Measurements from ENCODE around the gene PEX16.

DNA sequence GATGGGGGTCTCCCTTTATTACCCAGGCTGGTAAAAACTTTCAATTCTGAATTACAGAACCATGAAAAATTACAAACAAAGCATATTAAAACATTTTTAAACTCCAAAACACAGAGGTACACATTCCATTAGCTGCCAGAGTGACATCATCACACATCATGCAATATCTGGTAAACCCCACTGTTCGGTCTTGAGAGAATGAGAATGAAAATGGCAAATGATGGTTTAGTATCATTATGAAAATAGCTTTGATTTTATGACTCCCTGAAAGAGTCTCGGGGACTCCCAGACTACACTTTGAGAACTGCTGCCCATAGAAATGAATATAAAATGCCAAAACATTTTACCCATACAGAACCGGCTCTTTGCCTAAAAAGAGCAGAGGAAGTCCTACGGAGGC lies 23.6 kb upstream of the PEX16 start:
- TF ChIP-seq CREB3L1 (IDR thresholded peaks at IDR 0.05; ENCODE audit: borderline replicate concordance, low read depth) = no peak
- TF ChIP-seq POLR2A (conservative IDR thresholded peaks at IDR 0.05) = no peak
- no peak for TF ChIP-seq THRAP3 (IDR thresholded peaks at IDR 0.05; ENCODE audit: borderline replicate concordance)
- TF ChIP-seq FOXM1 (IDR thresholded peaks at IDR 0.05; ENCODE audit: low read depth) = no peak
- no peak for TF ChIP-seq FOXM1 (CRISPR knock-in tag; IDR thresholded peaks at IDR 0.05; ENCODE audit: low read depth)
- no peak for TF ChIP-seq ZNF184 (CRISPR knock-in tag; IDR thresholded peaks at IDR 0.05)
- TF ChIP-seq, protein P1, sequence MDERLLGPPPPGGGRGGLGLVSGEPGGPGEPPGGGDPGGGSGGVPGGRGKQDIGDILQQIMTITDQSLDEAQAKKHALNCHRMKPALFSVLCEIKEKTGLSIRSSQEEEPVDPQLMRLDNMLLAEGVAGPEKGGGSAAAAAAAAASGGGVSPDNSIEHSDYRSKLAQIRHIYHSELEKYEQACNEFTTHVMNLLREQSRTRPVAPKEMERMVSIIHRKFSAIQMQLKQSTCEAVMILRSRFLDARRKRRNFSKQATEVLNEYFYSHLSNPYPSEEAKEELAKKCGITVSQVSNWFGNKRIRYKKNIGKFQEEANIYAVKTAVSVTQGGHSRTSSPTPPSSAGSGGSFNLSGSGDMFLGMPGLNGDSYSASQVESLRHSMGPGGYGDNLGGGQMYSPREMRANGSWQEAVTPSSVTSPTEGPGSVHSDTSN (CRISPR knock-in tag; IDR thresholded peaks at IDR 0.05; ENCODE audit: low read depth) = no peak
- TF ChIP-seq, protein P1 (tag; conservative IDR thresholded peaks at IDR 0.05; ENCODE audit: low read depth) = no peak
- no peak for TF ChIP-seq TEAD4 (IDR thresholded peaks at IDR 0.05; ENCODE audit: low read length)
- TF ChIP-seq TEAD4 (CRISPR knock-in tag; IDR thresholded peaks at IDR 0.05; ENCODE audit: borderline replicate concordance) = no peak
- no peak for TF ChIP-seq PCBP2 (IDR thresholded peaks at IDR 0.05; ENCODE audit: low read depth, low read length, poor library complexity, severe bottlenecking)
- TF ChIP-seq TAF9B (IDR thresholded peaks at IDR 0.05; ENCODE audit: partially characterized antibody) = no peak
- no peak for TF ChIP-seq RAD21 (CRISPR knock-in tag; conservative IDR thresholded peaks at IDR 0.05 in 1 of 2, IDR thresholded peaks at IDR 0.05 in 1 of 2)
- no peak for TF ChIP-seq SIN3A (IDR thresholded peaks at IDR 0.05; ENCODE audit: borderline replicate concordance in 2 of 2, control insufficient read depth in 1 of 2, low read depth in 2 of 2, low read length in 2 of 2)

Data from K562 (cell line).